HepG2 (cell line): ENCODE results near the gene CNPY1.

Experiments used
- CTCF ChIP-seq: sonication (generic); formaldehyde crosslinking; IDR thresholded peaks from 2 replicates; pipeline ENCODE4 v1.5.0; 2020; ENCODE audit warnings: mild to moderate bottlenecking, missing genetic modification reagents, moderate library complexity
- MTA3 ChIP-seq: sonication (generic); formaldehyde crosslinking; IDR thresholded peaks from 2 replicates; pipeline ENCODE4 v1.4.0; 2020; ENCODE audit warnings: missing genetic modification reagents
- TBP ChIP-seq: sonication (generic); formaldehyde crosslinking; IDR thresholded peaks from 2 replicates; pipeline ENCODE4 v1.5.0; 2020; ENCODE audit warnings: missing genetic modification reagents
- ZSCAN29 ChIP-seq: sonication (generic); formaldehyde crosslinking; conservative IDR thresholded peaks from 2 replicates; pipeline ENCODE4 v1.4.0; 2020; ENCODE audit warnings: mild to moderate bottlenecking, missing genetic modification reagents
- TF ChIP-seq, protein P1 (sequence below): sonication (generic); formaldehyde crosslinking; conservative IDR thresholded peaks from 2 replicates; pipeline ENCODE4 v1.4.0; 2020; ENCODE audit warnings: missing genetic modification reagents
- TF ChIP-seq, protein P2 (sequence below): sonication (generic); formaldehyde crosslinking; IDR thresholded peaks from 2 replicates; pipeline ENCODE4 v1.4.0; 2020; ENCODE audit warnings: missing genetic modification reagents, borderline replicate concordance

- TF ChIP-seq, protein P1, sequence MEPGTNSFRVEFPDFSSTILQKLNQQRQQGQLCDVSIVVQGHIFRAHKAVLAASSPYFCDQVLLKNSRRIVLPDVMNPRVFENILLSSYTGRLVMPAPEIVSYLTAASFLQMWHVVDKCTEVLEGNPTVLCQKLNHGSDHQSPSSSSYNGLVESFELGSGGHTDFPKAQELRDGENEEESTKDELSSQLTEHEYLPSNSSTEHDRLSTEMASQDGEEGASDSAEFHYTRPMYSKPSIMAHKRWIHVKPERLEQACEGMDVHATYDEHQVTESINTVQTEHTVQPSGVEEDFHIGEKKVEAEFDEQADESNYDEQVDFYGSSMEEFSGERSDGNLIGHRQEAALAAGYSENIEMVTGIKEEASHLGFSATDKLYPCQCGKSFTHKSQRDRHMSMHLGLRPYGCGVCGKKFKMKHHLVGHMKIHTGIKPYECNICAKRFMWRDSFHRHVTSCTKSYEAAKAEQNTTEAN = no peak
- TF ChIP-seq MTA3 (CRISPR knock-in tag) = no peak
- TF ChIP-seq, protein P2, sequence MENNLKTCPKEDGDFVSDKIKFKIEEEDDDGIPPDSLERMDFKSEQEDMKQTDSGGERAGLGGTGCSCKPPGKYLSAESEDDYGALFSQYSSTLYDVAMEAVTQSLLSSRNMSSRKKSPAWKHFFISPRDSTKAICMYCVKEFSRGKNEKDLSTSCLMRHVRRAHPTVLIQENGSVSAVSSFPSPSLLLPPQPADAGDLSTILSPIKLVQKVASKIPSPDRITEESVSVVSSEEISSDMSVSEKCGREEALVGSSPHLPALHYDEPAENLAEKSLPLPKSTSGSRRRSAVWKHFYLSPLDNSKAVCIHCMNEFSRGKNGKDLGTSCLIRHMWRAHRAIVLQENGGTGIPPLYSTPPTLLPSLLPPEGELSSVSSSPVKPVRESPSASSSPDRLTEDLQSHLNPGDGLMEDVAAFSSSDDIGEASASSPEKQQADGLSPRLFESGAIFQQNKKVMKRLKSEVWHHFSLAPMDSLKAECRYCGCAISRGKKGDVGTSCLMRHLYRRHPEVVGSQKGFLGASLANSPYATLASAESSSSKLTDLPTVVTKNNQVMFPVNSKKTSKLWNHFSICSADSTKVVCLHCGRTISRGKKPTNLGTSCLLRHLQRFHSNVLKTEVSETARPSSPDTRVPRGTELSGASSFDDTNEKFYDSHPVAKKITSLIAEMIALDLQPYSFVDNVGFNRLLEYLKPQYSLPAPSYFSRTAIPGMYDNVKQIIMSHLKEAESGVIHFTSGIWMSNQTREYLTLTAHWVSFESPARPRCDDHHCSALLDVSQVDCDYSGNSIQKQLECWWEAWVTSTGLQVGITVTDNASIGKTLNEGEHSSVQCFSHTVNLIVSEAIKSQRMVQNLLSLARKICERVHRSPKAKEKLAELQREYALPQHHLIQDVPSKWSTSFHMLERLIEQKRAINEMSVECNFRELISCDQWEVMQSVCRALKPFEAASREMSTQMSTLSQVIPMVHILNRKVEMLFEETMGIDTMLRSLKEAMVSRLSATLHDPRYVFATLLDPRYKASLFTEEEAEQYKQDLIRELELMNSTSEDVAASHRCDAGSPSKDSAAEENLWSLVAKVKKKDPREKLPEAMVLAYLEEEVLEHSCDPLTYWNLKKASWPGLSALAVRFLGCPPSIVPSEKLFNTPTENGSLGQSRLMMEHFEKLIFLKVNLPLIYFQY (CRISPR knock-in tag) = no peak
- no peak for TF ChIP-seq ZSCAN29
- TF ChIP-seq CTCF = no peak
- no peak for TF ChIP-seq TBP (CRISPR knock-in tag)
Observed at GRCh38 chr7:155452505-155453295, 93.7 kb downstream of the CNPY1 start.
